HepG2 (cell line): ENCODE measurements around the gene LLGL2. TPM values are rescaled to one million over a fixed set of nuclear protein-coding genes. Genes with fewer than 3 reads are reported as not detected.
A peak's percentile ranks its signal among the peaks of the same experiment; 100 is the strongest.

Source experiments
- ATF4 ChIP-seq, 2 experiments: fragments of 450-650 bp in 1 of 2; sonication (generic) in 1 of 2; formaldehyde crosslinking; IDR thresholded peaks; 2 replicates each; pipeline versions ENCODE4 v1.5.0 to v1.8.0; 2020 to 2022; ENCODE audit warnings: mild to moderate bottlenecking in 1 of 2, missing genetic modification reagents in 1 of 2
- CENPT ChIP-seq: sonication (generic); formaldehyde crosslinking; IDR thresholded peaks from 2 replicates; pipeline ENCODE4 v1.8.0; 2022; ENCODE audit warnings: low read depth, mild to moderate bottlenecking, moderate library complexity, missing genetic modification reagents
- DPF2 ChIP-seq: sonication (generic); formaldehyde crosslinking; IDR thresholded peaks from 2 replicates; pipeline ENCODE4 v1.4.0; 2020; ENCODE audit warnings: mild to moderate bottlenecking, low read depth, missing genetic modification reagents, borderline replicate concordance
- EEA1 ChIP-seq: sonication (generic); formaldehyde crosslinking; IDR thresholded peaks from 2 replicates; pipeline ENCODE4 v1.5.1; 2020; ENCODE audit warnings: mild to moderate bottlenecking, missing genetic modification reagents, borderline replicate concordance
- FOXP1 ChIP-seq, 2 experiments: fragments of 450-650 bp in 1 of 2; IDR thresholded peaks; 2 replicates each; pipeline ENCODE4 v1.6.1; 2017 to 2018; ENCODE audit warnings: antibody characterized with exemption in 1 of 2
- HES4 ChIP-seq: sonication (generic); formaldehyde crosslinking; IDR thresholded peaks from 2 replicates; pipeline ENCODE4 v1.9.0; 2021; ENCODE audit warnings: mild to moderate bottlenecking, missing genetic modification reagents, borderline replicate concordance
- MEIS1 ChIP-seq: sonication (generic); formaldehyde crosslinking; IDR thresholded peaks from 2 replicates; pipeline ENCODE4 v1.9.0; 2021; ENCODE audit warnings: mild to moderate bottlenecking, missing genetic modification reagents, moderate library complexity, borderline replicate concordance
- MIER2 ChIP-seq: IDR thresholded peaks from 2 replicates; pipeline ENCODE4 v1.6.1; 2016; ENCODE audit warnings: missing biosample characterization, missing genetic modification reagents
- MTA1 ChIP-seq: sonication (generic); formaldehyde crosslinking; IDR thresholded peaks from 2 replicates; pipeline ENCODE4 v1.4.0; 2020; ENCODE audit warnings: missing genetic modification reagents, mild to moderate bottlenecking, borderline replicate concordance
- REST ChIP-seq, 2 experiments: IDR thresholded peaks; 2 replicates each; pipeline ENCODE4 v1.6.1; 2011 to 2012; ENCODE audit warnings: low read length in 2 of 2, borderline replicate concordance in 1 of 2, low read depth in 1 of 2, mild to moderate bottlenecking in 1 of 2, moderate library complexity in 1 of 2
- RNF219 ChIP-seq: sonication (generic); formaldehyde crosslinking; IDR thresholded peaks from 2 replicates; pipeline ENCODE4 v1.5.0; 2020; ENCODE audit warnings: mild to moderate bottlenecking, missing genetic modification reagents
- SP2 ChIP-seq: sonication (generic); formaldehyde crosslinking; IDR thresholded peaks from 2 replicates; pipeline ENCODE4 v1.5.1; 2020; ENCODE audit warnings: mild to moderate bottlenecking, missing genetic modification reagents
- TCF12 ChIP-seq, 2 experiments: fragments of 450-650 bp in 1 of 2; sonication (generic) in 1 of 2; formaldehyde crosslinking in 1 of 2; IDR thresholded peaks; 2 replicates each; pipeline versions ENCODE4 v1.6.1 to v1.8.0; 2017 to 2022; ENCODE audit warnings: antibody characterized with exemption in 1 of 2, mild to moderate bottlenecking in 1 of 2, missing genetic modification reagents in 1 of 2, moderate library complexity in 1 of 2
- TP53 ChIP-seq: sonication (generic); formaldehyde crosslinking; conservative IDR thresholded peaks from 2 replicates; pipeline ENCODE4 v1.4.0; 2020; ENCODE audit warnings: missing genetic modification reagents
- ZKSCAN8 ChIP-seq: IDR thresholded peaks from 2 replicates; pipeline ENCODE4 v1.6.1; 2016; ENCODE audit warnings: borderline replicate concordance, missing genetic modification reagents, missing compliant biosample characterization
- ZNF768 ChIP-seq: sonication (generic); formaldehyde crosslinking; IDR thresholded peaks from 2 replicates; pipeline ENCODE4 v1.4.0; 2020; ENCODE audit warnings: missing genetic modification reagents
- polyA plus RNA-seq, 8 experiments: library from polyadenylated mRNA; depleted of rRNA in 3 of 8; stranded (reverse) in 7 of 8; unstranded in 1 of 8; fragments of >200 nt; fragmentation: Illumina TruSeq in 4 of 8; extraction: Trizol in 4 of 8; gene quantifications; 2 replicates each; pipeline versions ENCODE4 v1.2.1 to v1.2.3, GENCODE V29; 2011 to 2016; ENCODE audit warnings: low read depth in 4 of 8, missing spikeins in 1 of 8, mixed read lengths in 1 of 8; ENCODE audit not compliant: insufficient read depth in 1 of 8
- total RNA-seq, 5 experiments: library from RNA; depleted of rRNA; stranded (reverse); fragments of >200 nt; fragmentation: Illumina TruSeq; extraction: Trizol; gene quantifications; 2 replicates each; pipeline ENCODE4 v1.2.3, GENCODE V29; 2016; ENCODE audit warnings: low read depth in 1 of 5
- TF ChIP-seq, protein P1 (sequence below): IDR thresholded peaks from 2 replicates; pipeline ENCODE4 v1.6.1; 2016; ENCODE audit warnings: low read depth, borderline replicate concordance
- TF ChIP-seq, protein P2 (sequence below): sonication (generic); formaldehyde crosslinking; IDR thresholded peaks from 2 replicates; pipeline ENCODE4 v1.4.0; 2020; ENCODE audit warnings: mild to moderate bottlenecking, missing genetic modification reagents, borderline replicate concordance

The LLGL2 gene
- total and polyA plus RNA-seq, 2 of the 13 experiments (the other 11 are each of a cell fraction or from before 2014, with no cell fraction given), result 83.0 to 86.7 TPM

GRCh38 chr17:75557852-75558665, 32.6 kb downstream of the LLGL2 start (continued):
- TF ChIP-seq RNF219, result no peak
- TF ChIP-seq FOXP1 (IDR thresholded peaks at IDR 0.05), result no peak
- no peak for TF ChIP-seq FOXP1 (CRISPR knock-in tag; IDR thresholded peaks at IDR 0.05)
- no peak; the same call in 1 of the 2 replicates for TF ChIP-seq DPF2 (CRISPR knock-in tag)
- 0 out of 2 replicates have a peak, but pooled peaks have one; percentile 23 for TF ChIP-seq ZKSCAN8
- peak; percentile 10 for TF ChIP-seq SP2 (CRISPR knock-in tag)
- TF ChIP-seq MEIS1 (CRISPR knock-in tag), result peak; percentile 62
- TF ChIP-seq, protein P1, sequence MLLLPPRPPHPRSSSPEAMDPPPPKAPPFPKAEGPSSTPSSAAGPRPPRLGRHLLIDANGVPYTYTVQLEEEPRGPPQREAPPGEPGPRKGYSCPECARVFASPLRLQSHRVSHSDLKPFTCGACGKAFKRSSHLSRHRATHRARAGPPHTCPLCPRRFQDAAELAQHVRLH, result 0 out of 2 replicates have a peak, but pooled peaks have one; percentile 4
- peak; percentile 83 for TF ChIP-seq MTA1 (CRISPR knock-in tag)
- no peak for TF ChIP-seq REST (IDR thresholded peaks at IDR 0.05; ENCODE audit: borderline replicate concordance in 1 of 2, low read depth in 1 of 2, low read length in 2 of 2)
- TF ChIP-seq MIER2 (CRISPR knock-in tag), result no peak
- TF ChIP-seq TCF12 (IDR thresholded peaks at IDR 0.05), result no peak
- no peak for TF ChIP-seq TCF12 (CRISPR knock-in tag; IDR thresholded peaks at IDR 0.05)
- 0 out of 2 replicates have a peak, but pooled peaks have one; percentile 9 for TF ChIP-seq TP53
- TF ChIP-seq EEA1, result no peak
- TF ChIP-seq CENPT (CRISPR knock-in tag), result no peak
- TF ChIP-seq ZNF768 (CRISPR knock-in tag), result peak; percentile 47; the same call in 1 of the 2 replicates
- TF ChIP-seq, protein P2, sequence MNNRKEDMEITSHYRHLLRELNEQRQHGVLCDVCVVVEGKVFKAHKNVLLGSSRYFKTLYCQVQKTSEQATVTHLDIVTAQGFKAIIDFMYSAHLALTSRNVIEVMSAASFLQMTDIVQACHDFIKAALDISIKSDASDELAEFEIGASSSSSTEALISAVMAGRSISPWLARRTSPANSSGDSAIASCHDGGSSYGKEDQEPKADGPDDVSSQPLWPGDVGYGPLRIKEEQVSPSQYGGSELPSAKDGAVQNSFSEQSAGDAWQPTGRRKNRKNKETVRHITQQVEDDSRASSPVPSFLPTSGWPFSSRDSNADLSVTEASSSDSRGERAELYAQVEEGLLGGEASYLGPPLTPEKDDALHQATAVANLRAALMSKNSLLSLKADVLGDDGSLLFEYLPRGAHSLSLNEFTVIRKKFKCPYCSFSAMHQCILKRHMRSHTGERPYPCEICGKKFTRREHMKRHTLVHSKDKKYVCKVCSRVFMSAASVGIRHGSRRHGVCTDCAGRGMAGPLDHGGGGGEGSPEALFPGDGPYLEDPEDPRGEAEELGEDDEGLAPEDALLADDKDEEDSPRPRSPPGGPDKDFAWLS (CRISPR knock-in tag), result 0 out of 2 replicates have a peak, but pooled peaks have one; percentile 62
- TF ChIP-seq HES4 (CRISPR knock-in tag), result peak; percentile 36; the same call in 1 of the 2 replicates
- 0 out of 4 replicates have a peak, but pooled peaks of 1 of the 2 experiments have one; percentile 35 for TF ChIP-seq ATF4 (CRISPR knock-in tag; IDR thresholded peaks at IDR 0.05)
